Ovary (tissue), 9 donors: Measurements from ENCODE around the gene IL3RA. TPM values are rescaled to one million over a fixed set of nuclear protein-coding genes. Genes with fewer than 3 reads are reported as not detected.
A peak's percentile ranks its signal among the peaks of the same experiment; 100 is the strongest.

Experiments
- DNase-seq, 5 donors: peaks; one replicate each; pipeline ENCODE4 v3.0.0-alpha.2; 2019 to 2020
- H3K27ac ChIP-seq, 2 donors: fragments of 200-600 bp; one replicate each; pipeline versions ENCODE4 v1.5.1 to v1.8.0; 2019 to 2022
- H3K27me3 ChIP-seq: fragments of 200-600 bp; one replicate; pipeline ENCODE4 v1.8.0; 2022
- H3K36me3 ChIP-seq: fragments of 200-600 bp; sonication (generic); one replicate; pipeline ENCODE4 v1.5.1; 2019
- H3K4me1 ChIP-seq: one replicate; pipeline ENCODE4 v1.8.1; 2013; ENCODE audit warnings: mild to moderate bottlenecking, moderate library complexity; ENCODE audit not compliant: insufficient read depth
- H3K4me3 ChIP-seq: fragments of 200-600 bp; sonication (generic); one replicate; pipeline ENCODE4 v1.5.1; 2017
- H3K9me3 ChIP-seq, 2 donors: fragments of 200-600 bp in 1 of 2; sonication (generic) in 1 of 2; one replicate each; pipeline versions ENCODE4 v1.5.1 to v1.8.1; 2013 to 2019; ENCODE audit warnings: mild to moderate bottlenecking in 1 of 2, moderate library complexity in 1 of 2
- EP300 ChIP-seq: sonication (generic); formaldehyde crosslinking; IDR thresholded peaks from one replicate; pipeline ENCODE4 v1.6.1; 2017; ENCODE audit warnings: antibody characterized with exemption
- POLR2A ChIP-seq: fragments of 450-650 bp; IDR thresholded peaks from one replicate; pipeline ENCODE4 v1.6.1; 2017; ENCODE audit warnings: antibody characterized with exemption, mild to moderate bottlenecking, moderate library complexity
- WGBS, 3 donors: extraction: QIAGEN DNeasy Blood & Tissue Kit in 1 of 3; methylation state at CpG; one replicate each; pipeline versions ENCODE4 v1.1.5 to v1.1.7; 2013 to 2017; 5-methylcytosine and 5-hydroxymethylcytosine counted together
- intact Hi-C, 4 donors: fragments of 100-400 bp; cut with DNase I; formaldehyde crosslinking; loops; one replicate each; pipeline versions ENCODE4 v1.11.0 to v1.15.1; 2022 to 2023
- polyA plus RNA-seq, 2 donors: library from polyadenylated mRNA; stranded (reverse); fragments of 200-250 nt in 1 of 2; fragments of 350-450 nt in 1 of 2; fragmentation: Illumina TruSeq in 1 of 2; extraction: RNeasy Lipid Tissue Mini Kit (QIAGEN cat#74804) in 1 of 2; gene quantifications; one replicate each; pipeline ENCODE4 v1.2.3, GENCODE V29; 2013 to 2014
- total RNA-seq, 7 donors: library from RNA; depleted of rRNA in 2 of 7; stranded (reverse); fragments of >200 nt in 2 of 7; fragmentation: NEBNext Ultra II Directional in 3 of 7; extraction: Animal tissue kit (Norgen Biotek cat#: 25700) in 3 of 7; gene quantifications; one replicate each; pipeline versions ENCODE4 v1.1.0 to v1.2.4, GENCODE V29; 2016 to 2023
- TF ChIP-seq, protein P1 (sequence below), 3 donors: fragments of 450-650 bp in 2 of 3; fragments of 200-600 bp in 1 of 3; IDR thresholded peaks; one replicate each; pipeline versions ENCODE4 v1.5.1 to v1.8.0; 2016 to 2022; ENCODE audit warnings: antibody characterized with exemption in 3 of 3, mild to moderate bottlenecking in 1 of 3
- donor health status: DM: no; HTN: no; CAD: no; lungs with moderate emphysema.
- donor health status: DM: no; HTN: no; CAD: no.
- donor health status: Bipolar disorder and iron deficiency.
- donor health status: DM: yes; HTN: yes; CAD: no.
- donor health status: DM: no; HTN: no; CAD: no.
- donor health status: DM: yes; HTN: yes; CAD: no.

IL3RA gene
- total and polyA plus RNA-seq, 9 donors: 0.12 to 5.1 (median 2.0) TPM

DNA sequence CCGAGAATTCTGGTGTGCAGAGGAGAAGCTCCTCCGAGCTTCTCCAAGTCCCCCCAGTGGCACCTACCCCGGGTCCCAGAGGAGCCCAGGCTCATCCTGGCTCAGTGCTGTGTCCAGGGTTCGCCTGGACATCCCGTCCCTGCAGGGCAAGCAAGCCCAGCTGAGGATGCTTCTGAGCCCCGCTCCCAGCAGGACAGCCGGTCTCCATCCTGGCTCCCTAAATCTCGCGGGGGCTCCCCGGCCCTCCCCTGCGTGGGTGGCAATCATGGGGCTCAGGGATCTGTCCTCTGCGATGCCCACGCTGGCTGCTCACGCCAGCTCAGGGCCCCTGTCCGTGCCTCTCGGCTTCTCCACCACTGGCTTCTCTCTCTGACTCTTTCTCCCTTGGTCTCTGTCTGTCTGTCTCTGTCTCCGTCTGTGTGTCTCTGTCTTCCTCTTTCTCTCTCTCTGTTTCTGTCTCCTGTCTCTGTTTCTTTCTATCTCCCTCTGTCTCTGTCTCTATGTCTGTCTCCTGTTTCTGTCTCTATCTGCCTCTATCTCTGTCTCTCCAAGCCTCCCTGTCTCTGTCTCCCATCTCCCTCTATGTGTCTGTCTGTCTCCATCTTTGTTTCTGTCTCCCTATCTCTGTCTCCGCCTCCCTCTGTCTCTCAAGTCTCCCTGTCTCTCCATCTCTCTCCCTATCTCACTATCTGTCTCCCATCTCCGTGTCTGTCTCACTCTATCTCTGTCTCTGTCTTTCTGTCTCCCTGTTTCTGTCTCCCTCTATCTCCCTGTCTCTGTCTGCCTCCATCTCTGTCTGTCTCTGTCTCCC is 83.2 kb downstream of the IL3RA start:
- Histone ChIP-seq H3K4me3 (no peak overlapping the region), H3K9me3 (peaks cover 0 to 4% of the 10 kb centered on the region in 2 donors), H3K27me3 (no peaks in the 10 kb centered on the region), H3K4me1 (no peaks in the 10 kb centered on the region), H3K36me3 (no peaks in the 10 kb centered on the region), H3K27ac (no peak overlapping the region)
- intact Hi-C loops: no loop called here
- DNase-seq: peak in 1 of 5 donors; percentile 33
- TF ChIP-seq, protein P1, sequence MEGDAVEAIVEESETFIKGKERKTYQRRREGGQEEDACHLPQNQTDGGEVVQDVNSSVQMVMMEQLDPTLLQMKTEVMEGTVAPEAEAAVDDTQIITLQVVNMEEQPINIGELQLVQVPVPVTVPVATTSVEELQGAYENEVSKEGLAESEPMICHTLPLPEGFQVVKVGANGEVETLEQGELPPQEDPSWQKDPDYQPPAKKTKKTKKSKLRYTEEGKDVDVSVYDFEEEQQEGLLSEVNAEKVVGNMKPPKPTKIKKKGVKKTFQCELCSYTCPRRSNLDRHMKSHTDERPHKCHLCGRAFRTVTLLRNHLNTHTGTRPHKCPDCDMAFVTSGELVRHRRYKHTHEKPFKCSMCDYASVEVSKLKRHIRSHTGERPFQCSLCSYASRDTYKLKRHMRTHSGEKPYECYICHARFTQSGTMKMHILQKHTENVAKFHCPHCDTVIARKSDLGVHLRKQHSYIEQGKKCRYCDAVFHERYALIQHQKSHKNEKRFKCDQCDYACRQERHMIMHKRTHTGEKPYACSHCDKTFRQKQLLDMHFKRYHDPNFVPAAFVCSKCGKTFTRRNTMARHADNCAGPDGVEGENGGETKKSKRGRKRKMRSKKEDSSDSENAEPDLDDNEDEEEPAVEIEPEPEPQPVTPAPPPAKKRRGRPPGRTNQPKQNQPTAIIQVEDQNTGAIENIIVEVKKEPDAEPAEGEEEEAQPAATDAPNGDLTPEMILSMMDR (IDR thresholded peaks at IDR 0.05): no peak
- TF ChIP-seq EP300: no peak
- TF ChIP-seq POLR2A: no peak
- 84 to 89% (median 89%) methylated on average over 19 of the region's 19 CpGs for WGBS, 3 donors

DNA sequence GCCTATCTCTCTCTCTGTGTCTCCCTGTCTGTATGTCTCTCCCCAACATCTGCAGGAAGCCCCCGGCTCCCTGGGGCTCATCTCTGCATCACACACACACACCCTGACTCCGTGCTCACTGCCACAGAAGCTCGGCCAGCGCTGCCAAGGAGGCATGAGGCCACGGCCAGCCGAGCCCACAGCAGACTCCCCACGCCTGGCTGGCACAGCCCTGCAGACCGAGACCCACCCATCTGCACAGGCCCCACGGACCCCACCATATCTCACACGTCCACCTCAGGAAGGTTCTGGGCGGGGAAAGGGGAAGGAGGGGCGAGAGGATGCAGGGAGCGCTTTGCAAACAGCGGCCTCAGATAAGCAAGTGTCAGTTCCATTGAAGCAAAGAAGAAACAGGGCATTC is 83.8 kb downstream of the IL3RA start:
- WGBS, 3 donors: 53 to 75% (median 65%) methylated on average over 14 of the region's 14 CpGs
- H3K27ac ChIP-seq: no peak overlapping the region
- H3K4me3 ChIP-seq: no peak overlapping the region
- no peaks in the 10 kb centered on the region for H3K4me1 ChIP-seq
- TF ChIP-seq, protein P1 (IDR thresholded peaks at IDR 0.05): no peak
- TF ChIP-seq EP300: no peak
- no peak for TF ChIP-seq POLR2A
- no peaks in the 10 kb centered on the region for H3K36me3 ChIP-seq
- no peaks in the 10 kb centered on the region for H3K27me3 ChIP-seq
- intact Hi-C loops: no loop called here
- H3K9me3 ChIP-seq: peaks cover 0 to 4% of the 10 kb centered on the region in 2 donors
- peak in 1 of 5 donors; percentile 22 for DNase-seq

DNA sequence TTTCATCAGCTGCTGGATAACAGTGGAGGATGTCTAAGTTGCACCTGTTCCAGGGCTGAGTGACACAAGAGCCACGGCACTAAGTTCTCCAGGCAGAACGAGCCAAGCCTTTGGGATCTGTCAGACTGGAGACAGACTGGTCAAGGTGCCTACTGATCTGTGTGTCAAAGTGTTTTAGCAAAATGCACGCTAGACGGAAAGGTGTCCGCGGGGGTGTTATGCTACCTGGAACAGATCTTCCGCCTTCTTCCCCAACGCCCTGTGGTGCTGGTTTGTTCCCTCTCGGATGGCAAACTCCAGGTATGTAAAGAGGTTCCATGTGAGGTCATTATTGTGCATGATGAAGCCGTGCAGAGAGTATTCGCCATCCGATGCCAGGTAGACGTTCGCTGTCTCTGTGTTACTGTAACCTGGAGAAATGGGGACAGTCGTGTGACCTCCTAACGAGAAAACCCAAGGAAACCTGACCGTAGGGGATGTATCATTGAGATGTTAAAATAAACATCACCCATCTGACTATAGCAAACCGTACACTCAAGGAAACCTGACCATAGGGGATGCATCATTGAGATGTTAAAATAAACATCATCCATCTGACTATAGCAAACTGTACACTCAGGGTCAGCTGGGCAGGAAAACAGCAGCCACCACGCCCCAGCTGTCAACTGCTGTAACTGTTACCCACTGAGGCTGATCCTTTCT is 85.0 kb downstream of the IL3RA start:
- WGBS, 3 donors: 94 to 97% (median 96%) methylated on average over 19 of the region's 19 CpGs
- Histone ChIP-seq H3K36me3 (no peaks in the 10 kb centered on the region), H3K27me3 (no peaks in the 10 kb centered on the region), H3K4me3 (no peak overlapping the region), H3K9me3 (peaks cover 0 to 4% of the 10 kb centered on the region in 2 donors), H3K4me1 (no peaks in the 10 kb centered on the region), H3K27ac (no peak overlapping the region)
- intact Hi-C loops: no loop called here
- DNase-seq: peak in 1 of 5 donors; percentile 26
- no peak for TF ChIP-seq EP300
- TF ChIP-seq POLR2A: no peak
- TF ChIP-seq, protein P1 (IDR thresholded peaks at IDR 0.05): no peak

DNA sequence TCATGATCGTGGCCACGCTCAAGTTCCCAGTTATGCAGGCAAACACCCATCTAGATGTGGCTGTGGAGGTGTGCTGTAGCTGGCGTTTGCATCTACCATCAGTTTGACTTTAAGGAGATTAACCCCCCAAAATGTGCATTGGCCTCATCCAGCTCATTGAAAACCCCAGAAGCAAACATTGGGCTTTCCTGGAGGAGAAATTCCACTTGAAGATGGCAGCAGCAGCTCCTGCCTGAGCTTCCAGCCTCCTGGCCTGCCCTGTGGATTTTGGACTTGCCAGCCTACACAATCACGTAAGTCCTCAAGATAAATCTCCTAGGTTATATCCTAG is 85.5 kb downstream of the IL3RA start:
- H3K9me3 ChIP-seq: peaks cover 0 to 4% of the 10 kb centered on the region in 2 donors
- TF ChIP-seq POLR2A (no peak), EP300 (no peak)
- TF ChIP-seq, protein P1 (IDR thresholded peaks at IDR 0.05): no peak
- no peak overlapping the region for H3K4me3 ChIP-seq
- intact Hi-C loops: no loop called here
- 96 to 99% (median 98%) methylated on average over 4 of the region's 4 CpGs for WGBS, 3 donors
- H3K36me3 ChIP-seq: no peaks in the 10 kb centered on the region
- H3K27me3 ChIP-seq: no peaks in the 10 kb centered on the region
- H3K27ac ChIP-seq: no peak overlapping the region
- peak in 1 of 5 donors; percentile 13 for DNase-seq
- no peaks in the 10 kb centered on the region for H3K4me1 ChIP-seq
